ENCODE measurements around the gene TMPRSS6. TPM values are rescaled to one million over a fixed set of nuclear protein-coding genes. Genes with fewer than 3 reads are reported as not detected.

Gene TMPRSS6
- total RNA-seq, 2 donors from 2014 or later = not detected

GRCh38 chr22:37045958-37046357 lies 63.6 kb downstream of the TMPRSS6 start:
- no peak for DNase-seq (ENCODE audit: low spot score)
- intact Hi-C loops (cut with DNase I) = no loop called here

GRCh38 chr22:37044634-37045625 lies 64.6 kb downstream of the TMPRSS6 start:
- no peak for DNase-seq (ENCODE audit: low spot score)
- intact Hi-C loops (cut with DNase I) = no loop called here

GRCh38 chr22:37043828-37044538 lies 65.5 kb downstream of the TMPRSS6 start:
- DNase-seq (ENCODE audit: low spot score) = no peak
- intact Hi-C loops (cut with DNase I) = no loop called here

- no peak for DNase-seq (ENCODE audit: low spot score)
- intact Hi-C loops (cut with DNase I) = no loop called here
Observed at GRCh38 chr22:37043209-37043827, 66.2 kb downstream of the TMPRSS6 start.

GRCh38 chr22:37039466-37039865 lies 70.0 kb downstream of the TMPRSS6 start:
- intact Hi-C loops (cut with DNase I) = no loop called here

GRCh38 chr22:37037669-37038068 lies 71.8 kb downstream of the TMPRSS6 start:
- intact Hi-C loops (cut with DNase I) = no loop called here
- no peak for DNase-seq (ENCODE audit: low spot score)

More at GRCh38 chr22:37039466-37039865, 70.0 kb downstream of the TMPRSS6 start:
- no peak for DNase-seq (ENCODE audit: low spot score)

- intact Hi-C loops (cut with DNase I) = no loop called here
- DNase-seq (ENCODE audit: low spot score) = no peak
Observed at GRCh38 chr22:37036655-37037377, 72.7 kb downstream of the TMPRSS6 start.

- intact Hi-C loops (cut with DNase I) = no loop called here
- no peak for DNase-seq (ENCODE audit: low spot score)
Observed at GRCh38 chr22:37033605-37034430, 75.7 kb downstream of the TMPRSS6 start.

GRCh38 chr22:37032535-37033460 lies 76.7 kb downstream of the TMPRSS6 start:
- intact Hi-C loops (cut with DNase I) = no loop called here
- no peak for DNase-seq (ENCODE audit: low spot score)

- intact Hi-C loops (cut with DNase I) = no loop called here
Observed at GRCh38 chr22:37032134-37032534, 77.4 kb downstream of the TMPRSS6 start.

GRCh38 chr22:37030560-37031281 lies 78.8 kb downstream of the TMPRSS6 start:
- intact Hi-C loops (cut with DNase I) = no loop called here
- no peak for DNase-seq (ENCODE audit: low spot score)

More at GRCh38 chr22:37032134-37032534, 77.4 kb downstream of the TMPRSS6 start:
- no peak for DNase-seq (ENCODE audit: low spot score)

- DNase-seq (ENCODE audit: low spot score) = no peak
Observed at GRCh38 chr22:37028692-37029674, 80.5 kb downstream of the TMPRSS6 start.

GRCh38 chr22:37027556-37027955 lies 82.0 kb downstream of the TMPRSS6 start:
- intact Hi-C loops (cut with DNase I) = loop anchor here in 1 of 2 donors (10.0 kb wide), 1 partner anchor 327 kb away; no protein-coding TSS in a partner anchor
- no peak for DNase-seq (ENCODE audit: low spot score)

More at GRCh38 chr22:37028692-37029674, 80.5 kb downstream of the TMPRSS6 start:
- intact Hi-C loops (cut with DNase I) = loop anchor here in 1 of 2 donors (10.0 kb wide), 1 partner anchor 326 kb away; no protein-coding TSS in a partner anchor

- intact Hi-C loops (cut with DNase I) = loop anchor here in 1 of 2 donors (1.0 to 10.0 kb wide), 2 partner anchors 106 to 328 kb away; no protein-coding TSS in a partner anchor
- no peak for DNase-seq (ENCODE audit: low spot score)
Observed at GRCh38 chr22:37026325-37026724, 83.2 kb downstream of the TMPRSS6 start.

GRCh38 chr22:37025500-37026070 lies 83.9 kb downstream of the TMPRSS6 start:
- intact Hi-C loops (cut with DNase I) = loop anchor here in 1 of 2 donors (1.0 to 10.0 kb wide), 2 partner anchors 107 to 329 kb away; no protein-coding TSS in a partner anchor
- no peak for DNase-seq (ENCODE audit: low spot score)
